ENCODE data around the gene MGAT5.
"Not testable (repeated sequence)": the region's sequence is repeated elsewhere in the genome, so short reads cannot be mapped to it uniquely, and the experiment has no call there.

The MGAT5 gene

GRCh38 chr2:134276381-134277172 is 22.7 kb downstream of the MGAT5 start:
- DNase-seq (ENCODE audit: low read depth in 2 of 3, low spot score in 1 of 3): no peak

- DNase-seq (ENCODE audit: low read depth in 2 of 3, low spot score in 1 of 3): no peak
Observed at GRCh38 chr2:134277223-134277622, 23.4 kb downstream of the MGAT5 start.

GRCh38 chr2:134278553-134278952 is 24.7 kb downstream of the MGAT5 start:
- DNase-seq (ENCODE audit: low read depth in 2 of 3, low spot score in 1 of 3): no peak

GRCh38 chr2:134279417-134279816 is 25.5 kb downstream of the MGAT5 start:
- no peak for DNase-seq (ENCODE audit: low read depth in 2 of 3, low spot score in 1 of 3)

GRCh38 chr2:134280231-134280630 is 26.4 kb downstream of the MGAT5 start:
- no peak for DNase-seq (ENCODE audit: low read depth in 2 of 3, low spot score in 1 of 3)

- no peak for DNase-seq (ENCODE audit: low read depth in 2 of 3, low spot score in 1 of 3)
Observed at GRCh38 chr2:134280726-134281125, 26.9 kb downstream of the MGAT5 start.

GRCh38 chr2:134281815-134282419 is 28.0 kb downstream of the MGAT5 start:
- DNase-seq (ENCODE audit: low read depth in 2 of 3, low spot score in 1 of 3): no peak

GRCh38 chr2:134282629-134283400 is 28.9 kb downstream of the MGAT5 start:
- DNase-seq (ENCODE audit: low read depth in 2 of 3, low spot score in 1 of 3): peak; percentile 34 to 54 (median 41)

GRCh38 chr2:134283661-134284060 is 29.8 kb downstream of the MGAT5 start:
- no peak for DNase-seq (ENCODE audit: low read depth in 2 of 3, low spot score in 1 of 3)

GRCh38 chr2:134284119-134284670 is 30.3 kb downstream of the MGAT5 start:
- DNase-seq (ENCODE audit: low read depth in 2 of 3, low spot score in 1 of 3): no peak

- no peak for DNase-seq (ENCODE audit: low read depth in 2 of 3, low spot score in 1 of 3)
Observed at GRCh38 chr2:134287323-134287722, 33.5 kb downstream of the MGAT5 start.

GRCh38 chr2:134288814-134289213 is 34.9 kb downstream of the MGAT5 start:
- DNase-seq (ENCODE audit: low read depth in 2 of 3, low spot score in 1 of 3): no peak

- DNase-seq (ENCODE audit: low read depth in 2 of 3, low spot score in 1 of 3): no peak
Observed at GRCh38 chr2:134289225-134289624, 35.4 kb downstream of the MGAT5 start.

- DNase-seq (ENCODE audit: low read depth in 2 of 3, low spot score in 1 of 3): no peak
Observed at GRCh38 chr2:134290358-134290757, 36.5 kb downstream of the MGAT5 start.

GRCh38 chr2:134292514-134292913 is 38.6 kb downstream of the MGAT5 start:
- no peak for DNase-seq (ENCODE audit: low read depth in 2 of 3, low spot score in 1 of 3)

- DNase-seq (ENCODE audit: low read depth in 2 of 3, low spot score in 1 of 3): no peak
Observed at GRCh38 chr2:134293719-134294537, 40.1 kb downstream of the MGAT5 start.

GRCh38 chr2:134294598-134294997 is 40.7 kb downstream of the MGAT5 start:
- DNase-seq (ENCODE audit: low read depth in 2 of 3, low spot score in 1 of 3): not testable (repeated sequence)

GRCh38 chr2:134295441-134295840 is 41.6 kb downstream of the MGAT5 start:
- no peak for DNase-seq (ENCODE audit: low read depth in 2 of 3, low spot score in 1 of 3)

- no peak for DNase-seq (ENCODE audit: low read depth in 2 of 3, low spot score in 1 of 3)
Observed at GRCh38 chr2:134296301-134296700, 42.4 kb downstream of the MGAT5 start.

- DNase-seq (ENCODE audit: low read depth in 2 of 3, low spot score in 1 of 3): no peak
Observed at GRCh38 chr2:134299334-134299733, 45.5 kb downstream of the MGAT5 start.

- no peak for DNase-seq (ENCODE audit: low read depth in 2 of 3, low spot score in 1 of 3)
Observed at GRCh38 chr2:134300585-134300984, 46.7 kb downstream of the MGAT5 start.
